ENCODE data around the gene UBA1.

UBA1 gene

DNA sequence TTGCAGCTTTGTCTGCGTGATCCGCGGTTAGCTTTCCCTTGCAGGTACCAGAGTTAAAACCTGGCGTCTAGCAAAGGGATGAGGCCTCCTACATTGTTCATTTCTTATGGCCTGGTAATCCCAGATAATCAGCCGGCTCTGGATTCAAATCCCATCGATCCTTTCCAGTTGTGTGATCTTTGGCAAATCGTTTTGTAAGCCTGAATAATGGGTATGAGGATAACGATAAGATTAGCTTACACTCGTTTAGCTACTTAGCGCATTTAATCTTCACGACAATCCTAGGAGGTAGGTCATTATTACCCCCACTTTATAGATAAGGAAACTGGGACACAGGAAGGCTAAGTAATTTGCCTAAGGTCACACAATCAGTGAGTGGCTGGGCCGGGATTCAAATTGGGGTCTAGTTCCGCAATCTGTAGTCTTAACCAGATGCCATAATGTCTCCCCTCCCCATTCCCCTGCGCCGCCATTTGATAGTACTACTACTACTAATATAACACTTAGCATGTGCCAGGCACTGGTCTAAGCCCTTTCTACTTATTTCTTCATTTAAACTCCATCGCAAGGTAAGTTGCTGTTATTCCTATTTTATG lies 1.7 kb upstream of the UBA1 start:
- no peak for TF ChIP-seq CTCF (IDR thresholded peaks at IDR 0.05; ENCODE audit: control extremely low read depth, extremely low read depth, low read depth, missing control alignments)
- POLR2A ChIA-PET = interaction anchor here (0.9 kb wide), 1 partner anchor 26 kb away, joined by 3 read pairs; no protein-coding TSS in a partner anchor
- DNase-seq (ENCODE audit: extremely low spot score) = no peak
- CTCF ChIA-PET = interaction anchor here (1.6 to 2.4 kb wide), 3 partner anchors 26 to 331 kb away, joined by 5 to 13 read pairs (median 13); no protein-coding TSS in a partner anchor

GRCh38 chrX:47194194-47194787 lies 662 bp downstream of the UBA1 start:
- ChIA-PET CTCF (no interaction called here), POLR2A (no interaction called here)
- TF ChIP-seq CTCF (IDR thresholded peaks at IDR 0.05; ENCODE audit: control extremely low read depth, extremely low read depth, low read depth, missing control alignments) = no peak
- DNase-seq (ENCODE audit: extremely low spot score) = no peak

GRCh38 chrX:47196098-47196497 lies 2.5 kb downstream of the UBA1 start:
- TF ChIP-seq CTCF (IDR thresholded peaks at IDR 0.05; ENCODE audit: control extremely low read depth, extremely low read depth, low read depth, missing control alignments) = no peak
- CTCF ChIA-PET = interaction anchor here (0.9 to 1.5 kb wide), 4 partner anchors 22 to 327 kb away, joined by 3 to 4 read pairs (median 3); partner anchors contain the start of gene CDK16
- DNase-seq (ENCODE audit: extremely low spot score) = no peak
- POLR2A ChIA-PET = no interaction called here

DNA sequence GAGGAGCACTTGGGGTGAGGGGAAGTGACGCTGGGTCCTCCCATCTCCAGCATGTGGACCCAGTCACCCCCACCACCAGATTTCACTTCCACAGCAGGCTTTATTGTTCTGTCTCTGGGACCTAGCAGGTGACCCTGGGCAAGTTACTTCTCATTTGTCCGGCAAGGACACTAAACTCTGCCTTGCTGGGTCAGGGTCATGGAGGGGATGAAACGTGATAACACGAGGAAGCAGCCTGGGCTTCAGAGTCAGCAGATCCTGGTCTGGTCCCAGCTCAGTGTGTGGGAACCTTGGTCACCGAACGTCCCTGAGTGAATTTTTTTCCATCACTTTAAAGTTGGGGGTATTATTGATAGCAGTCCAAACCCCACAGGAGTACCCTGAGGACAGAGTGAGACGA lies 3.9 kb downstream of the UBA1 start:
- TF ChIP-seq CTCF (IDR thresholded peaks at IDR 0.05; ENCODE audit: control extremely low read depth, extremely low read depth, low read depth, missing control alignments) = no peak
- ChIA-PET CTCF (interaction anchor here (0.9 to 1.4 kb wide), 3 partner anchors 9 to 326 kb away, joined by 3 to 5 read pairs (median 3); partner anchors contain the start of gene CDK16), POLR2A (no interaction called here)
- no peak for DNase-seq (ENCODE audit: extremely low spot score)

DNA sequence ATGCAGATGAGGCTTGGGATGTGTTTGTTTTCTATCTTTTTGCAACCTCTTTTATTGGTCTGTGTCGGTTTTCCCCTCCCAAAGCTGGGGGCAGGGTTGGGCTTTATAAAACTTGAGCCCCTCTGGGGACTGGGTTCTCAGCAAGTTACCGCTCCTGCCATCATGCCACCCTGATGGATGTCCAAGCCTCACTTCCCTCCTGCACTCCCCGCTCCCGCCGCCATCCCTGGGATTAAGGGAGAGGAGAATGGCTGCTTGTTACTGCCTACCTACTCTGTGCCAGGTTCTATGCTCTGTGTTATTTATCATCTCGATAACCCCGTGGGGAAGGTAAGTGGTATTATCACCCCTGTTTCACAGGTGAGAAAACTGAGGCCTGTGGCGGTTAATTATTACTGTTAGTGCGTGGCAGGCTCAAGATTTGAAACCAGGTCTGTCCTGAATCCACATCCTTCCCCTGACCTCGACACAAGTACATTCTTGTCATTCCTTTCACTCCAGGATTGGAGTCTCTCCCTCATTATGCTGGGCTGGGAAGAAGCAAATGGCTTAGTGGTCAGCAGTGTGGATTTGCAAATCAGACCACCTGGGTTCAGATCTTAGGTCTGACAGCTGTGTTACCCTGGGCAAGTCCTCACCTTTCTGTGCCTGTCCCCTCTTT lies 4.5 kb downstream of the UBA1 start:
- ChIA-PET POLR2A (no interaction called here), CTCF (interaction anchor here (1.4 kb wide), 1 partner anchor 9 kb away, joined by 3 read pairs; no protein-coding TSS in a partner anchor)
- TF ChIP-seq CTCF (IDR thresholded peaks at IDR 0.05; ENCODE audit: control extremely low read depth, extremely low read depth, low read depth, missing control alignments) = no peak
- DNase-seq (ENCODE audit: extremely low spot score) = no peak

GRCh38 chrX:47198687-47199080 lies 5.1 kb downstream of the UBA1 start:
- ChIA-PET POLR2A (no interaction called here), CTCF (no interaction called here)
- DNase-seq (ENCODE audit: extremely low spot score) = no peak
- TF ChIP-seq CTCF (IDR thresholded peaks at IDR 0.05; ENCODE audit: control extremely low read depth, extremely low read depth, low read depth, missing control alignments) = no peak

Data from GM10248 (cell line).